GM12878 (cell line): ENCODE data around the gene HOXD12. TPM values are rescaled to one million over a fixed set of nuclear protein-coding genes. Genes with fewer than 3 reads are reported as not detected.

Source experiments
- ATAC-seq: fragments of 200-7000 bp; cut with Tn5 transposase; 3 replicates; pipeline ENCODE4 v1.9.1; 2020; ENCODE audit warnings: mild to moderate bottlenecking, moderate library complexity
- BruUV-seq: library from RNA; stranded (reverse); fragments of 400-500 nt; replicated peaks from 2 replicates; lab custom pipeline; 2021; lab: Mats Ljungman, UMichigan
- CTCF ChIA-PET: fragments of 300-600 bp; sonication (Branson Sonifier 250); formaldehyde crosslinking; extraction: SDS; loops from one replicate; lab custom pipeline; 2021; ENCODE audit warnings: inconsistent platforms; lab: Yijun Ruan, JAX
- POLR2A ChIA-PET: fragments of 350-600 bp; formaldehyde crosslinking; extraction: SDS; loops from one replicate; lab custom pipeline; 2021; ENCODE audit warnings: inconsistent platforms; lab: Charles Lee
- RAD21 ChIA-PET: fragments of 300-600 bp; sonication (Branson Sonifier 250); formaldehyde crosslinking; loops from one replicate; lab custom pipeline; 2023; ENCODE audit warnings: antibody characterized with exemption; ENCODE audit not compliant: unreplicated experiment; lab: Charles Lee
- SMC1A ChIA-PET: fragments of 300-600 bp; sonication (Branson Sonifier 250); formaldehyde crosslinking; loops from one replicate; lab custom pipeline; 2023; ENCODE audit not compliant: unreplicated experiment, uncharacterized antibody; lab: Charles Lee
- DNase-seq: peaks from one replicate; pipeline ENCODE4 v3.0.0-alpha.2; 2011; ENCODE audit warnings: low read depth, low spot score
- FAIRE-seq: peaks from 3 replicates; lab custom pipeline; 2011; peaks lifted over from hg19 to GRCh38; lab: Jason Lieb, UNC
- H2AFZ ChIP-seq: 2 replicates; pipeline ENCODE4 v1.6.0; 2011; ENCODE audit warnings: low read depth, low read length, control low read depth; ENCODE audit not compliant: control insufficient read depth
- H3K27ac ChIP-seq: 2 replicates; pipeline ENCODE4 v1.5.1; 2011; ENCODE audit warnings: control low read depth; ENCODE audit not compliant: control insufficient read depth, insufficient read depth
- H3K27me3 ChIP-seq, 2 experiments: replicated peaks in 1 of 2; 2 replicates each; pipeline versions ENCODE4 v1.6.0 to v1.6.1; 2011; ENCODE audit warnings: low read length in 1 of 2; ENCODE audit not compliant: control insufficient read depth in 2 of 2, insufficient read depth in 2 of 2
- H3K36me3 ChIP-seq, 2 experiments: 2 replicates each; pipeline ENCODE4 v1.5.1; 2011; ENCODE audit warnings: low read length in 1 of 2; ENCODE audit not compliant: control insufficient read depth in 2 of 2, insufficient read depth in 2 of 2
- H3K4me1 ChIP-seq: 2 replicates; pipeline ENCODE4 v1.6.1; 2011; ENCODE audit warnings: mild to moderate bottlenecking, low read length, moderate library complexity, mixed read lengths; ENCODE audit not compliant: control insufficient read depth, insufficient read depth
- H3K4me2 ChIP-seq: 2 replicates; pipeline ENCODE4 v1.6.0; 2011; ENCODE audit warnings: control low read depth; ENCODE audit not compliant: control insufficient read depth, insufficient read depth
- H3K4me3 ChIP-seq: fragments of 200-600 bp; sonication (generic); 2 replicates; pipeline ENCODE4 v1.5.1; 2016
- H3K79me2 ChIP-seq: 2 replicates; pipeline ENCODE4 v1.6.0; 2011; ENCODE audit warnings: low read length; ENCODE audit not compliant: control insufficient read depth, insufficient read depth
- H3K9ac ChIP-seq: 2 replicates; pipeline ENCODE4 v1.8.0; 2011; ENCODE audit warnings: low read length, control low read depth, mixed read lengths; ENCODE audit not compliant: control insufficient read depth, insufficient read depth
- H3K9me3 ChIP-seq: replicated peaks from 3 replicates; pipeline ENCODE4 v1.5.1; 2011; ENCODE audit warnings: mild to moderate bottlenecking, low read length; ENCODE audit not compliant: control insufficient read depth, insufficient read depth
- H4K20me1 ChIP-seq: 2 replicates; pipeline ENCODE4 v1.6.0; 2011; ENCODE audit not compliant: control insufficient read depth, insufficient read depth
- EP300 ChIP-seq, 2 experiments: fragments of 150-350 bp in 1 of 2; IDR thresholded peaks; 2 replicates each; pipeline ENCODE4 v1.6.1; 2011 to 2012; ENCODE audit warnings: low read depth in 2 of 2, low read length in 2 of 2, borderline replicate concordance in 1 of 2, improper control_type of control experiment in 1 of 2, inconsistent platforms in 1 of 2; ENCODE audit not compliant: control insufficient read depth in 1 of 2
- ETV6 ChIP-seq, 2 experiments: fragments of 450-650 bp in 1 of 2; IDR thresholded peaks in 1 of 2; conservative IDR thresholded peaks in 1 of 2; 2 replicates each; pipeline ENCODE4 v1.6.1; 2014; ENCODE audit warnings: antibody characterized with exemption in 1 of 2, borderline replicate concordance in 1 of 2, low read depth in 1 of 2, mild to moderate bottlenecking in 1 of 2, moderate library complexity in 1 of 2
- GABPA ChIP-seq: IDR thresholded peaks from 2 replicates; pipeline ENCODE4 v1.6.1; 2014; ENCODE audit warnings: antibody characterized with exemption, low read depth, mild to moderate bottlenecking, inconsistent platforms
- HDAC2 ChIP-seq: fragments of 200-600 bp; sonication (generic); IDR thresholded peaks from 2 replicates; pipeline ENCODE4 v1.6.1; 2017
- NFXL1 ChIP-seq: fragments of 450-650 bp; IDR thresholded peaks from 2 replicates; pipeline ENCODE4 v1.6.1; 2017; ENCODE audit warnings: antibody characterized with exemption, mild to moderate bottlenecking, borderline replicate concordance
- NR2C1 ChIP-seq: fragments of 450-650 bp; IDR thresholded peaks from 2 replicates; pipeline ENCODE4 v1.6.1; 2017; ENCODE audit warnings: antibody characterized with exemption, mild to moderate bottlenecking, moderate library complexity
- PAX5 ChIP-seq: IDR thresholded peaks from 2 replicates; pipeline ENCODE4 v1.6.1; 2011; ENCODE audit warnings: low read depth, low read length, borderline replicate concordance
- RB1 ChIP-seq: fragments of 450-650 bp; formaldehyde crosslinking; IDR thresholded peaks from 2 replicates; pipeline ENCODE4 v1.6.1; 2017; ENCODE audit warnings: mild to moderate bottlenecking, borderline replicate concordance
- SREBF1 ChIP-seq: IDR thresholded peaks from 2 replicates; pipeline ENCODE4 v1.6.1; 2012; ENCODE audit warnings: mild to moderate bottlenecking, low read length
- SRF ChIP-seq, 2 experiments: IDR thresholded peaks; 2 replicates each; pipeline ENCODE4 v1.6.1; 2011; ENCODE audit warnings: low read depth in 2 of 2, low read length in 2 of 2, mild to moderate bottlenecking in 1 of 2, moderate library complexity in 1 of 2
- TCF7 ChIP-seq: IDR thresholded peaks from 2 replicates; pipeline ENCODE4 v1.6.1; 2014; ENCODE audit warnings: antibody characterized with exemption, borderline replicate concordance
- WRNIP1 ChIP-seq: IDR thresholded peaks from 2 replicates; pipeline ENCODE4 v1.6.1; 2011; ENCODE audit warnings: low read depth, low read length, improper control_type of control experiment, borderline replicate concordance
- ZNF274 ChIP-seq: IDR thresholded peaks from one replicate; pipeline ENCODE4 v1.8.0; 2011; ENCODE audit not compliant: insufficient read length, insufficient read depth
- ZNF622 ChIP-seq: fragments of 450-650 bp; IDR thresholded peaks from 2 replicates; pipeline ENCODE4 v1.6.1; 2017; ENCODE audit warnings: mild to moderate bottlenecking, inconsistent platforms
- WGBS: methylation state at CpG from one replicate; pipeline ENCODE4 v1.1.6; 2016; ENCODE audit warnings: low lambda C conversion rate; ENCODE audit not compliant: insufficient replicate concordance, insufficient coverage; ENCODE audit errors: missing lambda C conversion rate; 5-methylcytosine and 5-hydroxymethylcytosine counted together
- in situ Hi-C: fragments of 300-500 bp; cut with MboI; formaldehyde crosslinking; loops from 9 replicates; pipeline ENCODE4 v1.14.3; 2018; ENCODE audit warnings: mixed read lengths
- intact Hi-C: fragments of 100-400 bp; cut with micrococcal nuclease; formaldehyde crosslinking; loops from one replicate; pipeline ENCODE4 v1.14.2; 2022; ENCODE audit not compliant: unreplicated experiment
- polyA plus RNA-seq, 11 experiments: library from polyadenylated mRNA; depleted of rRNA in 4 of 11; unstranded in 6 of 11; stranded (reverse) in 5 of 11; fragments of >200 nt; fragmentation: Nextera tagmentation in 4 of 11; fragmentation: Illumina TruSeq in 1 of 11; extraction: Ambion mirVana in 4 of 11; extraction: Trizol in 1 of 11; gene quantifications; 1 replicate in 1 of 11; 2 replicates in 10 of 11; pipeline versions ENCODE4 v1.2.1 to v1.2.3, GENCODE V29; 2011 to 2016; ENCODE audit warnings: inconsistent platforms in 2 of 11, missing spikeins in 2 of 11, low read depth in 1 of 11
- total RNA-seq, 4 experiments: library from RNA; depleted of rRNA in 3 of 4; stranded (reverse); fragments of >200 nt in 3 of 4; fragmentation: Illumina TruSeq in 1 of 4; extraction: Trizol in 1 of 4; gene quantifications; 2 replicates each; pipeline versions ENCODE4 v1.2.1 to v1.2.3, GENCODE V29; 2013 to 2021
- TF ChIP-seq, protein P1 (sequence below): IDR thresholded peaks from 2 replicates; pipeline ENCODE4 v1.6.1; 2012; ENCODE audit warnings: low read depth, low read length, improper control_type of control experiment

Gene HOXD12
- total and polyA plus RNA-seq, 10 of the 15 experiments (the other 5 are each of a cell fraction or from before 2014, with no cell fraction given) = not detected

DNA sequence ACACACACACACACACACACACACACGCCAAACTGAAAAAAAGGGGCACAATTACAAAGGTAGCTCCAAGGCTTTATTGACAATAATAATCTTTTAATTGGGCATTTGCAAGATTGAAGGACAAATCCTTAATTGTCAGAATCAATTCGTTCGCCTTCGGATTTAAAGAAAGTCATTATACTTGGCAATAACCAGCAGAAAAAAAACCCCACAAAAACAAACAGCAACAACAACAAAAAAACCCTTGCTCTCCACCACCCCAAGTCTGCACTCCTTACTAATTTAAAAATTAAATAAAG lies 28.1 kb downstream of the HOXD12 start:
- 23% methylated on average over 4 of the region's 4 CpGs for WGBS
- in situ Hi-C loops = loop anchor here (5.0 to 25.0 kb wide), 4 partner anchors 510 to 1210 kb away; no protein-coding TSS in a partner anchor
- POLR2A ChIA-PET = no interaction called here
- Histone ChIP-seq H3K4me2 (no peak overlapping the region), H3K79me2 (no peaks in the 10 kb centered on the region), H2AFZ (no peak overlapping the region), H3K9me3 (peaks cover 1% of the 10 kb centered on the region; the same call in 2 of the 3 replicates), H3K27me3 (peaks cover 7 to 29% of the 10 kb centered on the region in 2 experiments), H3K27ac (no peak overlapping the region), H3K4me3 (no peak overlapping the region), H3K4me1 (no peaks in the 10 kb centered on the region), H3K36me3 (no peaks in the 10 kb centered on the region), H4K20me1 (no peaks in the 10 kb centered on the region), H3K9ac (no peak overlapping the region)
- RAD21 ChIA-PET = interaction anchor here (1.1 to 3.7 kb wide), 10 partner anchors 13 to 1036 kb away, joined by 3 to 25 read pairs (median 12); no protein-coding TSS in a partner anchor
- DNase-seq = no peak
- intact Hi-C loops = loop anchor here (2.0 to 5.0 kb wide), 6 partner anchors 327 to 1035 kb away; no protein-coding TSS in a partner anchor
- SMC1A ChIA-PET = interaction anchor here (0.8 to 3.1 kb wide), 13 partner anchors 12 to 1035 kb away, joined by 3 to 37 read pairs (median 10); no protein-coding TSS in a partner anchor
- BruUV-seq = no TSS peak
- TF ChIP-seq HDAC2 (no peak), WRNIP1 (no peak), RB1 (no peak), SRF (IDR thresholded peaks at IDR 0.05; ENCODE audit: low read depth in 2 of 2, low read length in 2 of 2) (no peak), ETV6 (conservative IDR thresholded peaks at IDR 0.05 in 1 of 2, IDR thresholded peaks at IDR 0.05 in 1 of 2; ENCODE audit: borderline replicate concordance in 1 of 2, low read depth in 1 of 2) (no peak), GABPA (no peak), EP300 (IDR thresholded peaks at IDR 0.05; ENCODE audit: borderline replicate concordance in 1 of 2, control insufficient read depth in 1 of 2, low read depth in 2 of 2, low read length in 2 of 2) (no peak), NFXL1 (no peak), SREBF1 (no peak), PAX5 (no peak), NR2C1 (no peak), ZNF622 (no peak), TCF7 (no peak), ZNF274 (no peak)
- TF ChIP-seq, protein P1, sequence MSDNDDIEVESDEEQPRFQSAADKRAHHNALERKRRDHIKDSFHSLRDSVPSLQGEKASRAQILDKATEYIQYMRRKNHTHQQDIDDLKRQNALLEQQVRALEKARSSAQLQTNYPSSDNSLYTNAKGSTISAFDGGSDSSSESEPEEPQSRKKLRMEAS = no peak
- CTCF ChIA-PET = interaction anchor here (0.6 to 4.3 kb wide), 29 partner anchors 12 to 1034 kb away, joined by 3 to 79 read pairs (median 6); no protein-coding TSS in a partner anchor
- ATAC-seq = no peak
- FAIRE-seq = no peak
